Measurements from ENCODE around the gene COL6A1. TPM values are rescaled to one million over a fixed set of nuclear protein-coding genes. Genes with fewer than 3 reads are reported as not detected.
A peak's percentile ranks its signal among the peaks of the same experiment; 100 is the strongest.
"Not testable (repeated sequence)": the region's sequence is repeated elsewhere in the genome, so short reads cannot be mapped to it uniquely, and the experiment has no call there.

The COL6A1 gene
- polyA plus RNA-seq, 1 of the 3 experiments (the other 2 are of a cell fraction) = 107 TPM

DNA sequence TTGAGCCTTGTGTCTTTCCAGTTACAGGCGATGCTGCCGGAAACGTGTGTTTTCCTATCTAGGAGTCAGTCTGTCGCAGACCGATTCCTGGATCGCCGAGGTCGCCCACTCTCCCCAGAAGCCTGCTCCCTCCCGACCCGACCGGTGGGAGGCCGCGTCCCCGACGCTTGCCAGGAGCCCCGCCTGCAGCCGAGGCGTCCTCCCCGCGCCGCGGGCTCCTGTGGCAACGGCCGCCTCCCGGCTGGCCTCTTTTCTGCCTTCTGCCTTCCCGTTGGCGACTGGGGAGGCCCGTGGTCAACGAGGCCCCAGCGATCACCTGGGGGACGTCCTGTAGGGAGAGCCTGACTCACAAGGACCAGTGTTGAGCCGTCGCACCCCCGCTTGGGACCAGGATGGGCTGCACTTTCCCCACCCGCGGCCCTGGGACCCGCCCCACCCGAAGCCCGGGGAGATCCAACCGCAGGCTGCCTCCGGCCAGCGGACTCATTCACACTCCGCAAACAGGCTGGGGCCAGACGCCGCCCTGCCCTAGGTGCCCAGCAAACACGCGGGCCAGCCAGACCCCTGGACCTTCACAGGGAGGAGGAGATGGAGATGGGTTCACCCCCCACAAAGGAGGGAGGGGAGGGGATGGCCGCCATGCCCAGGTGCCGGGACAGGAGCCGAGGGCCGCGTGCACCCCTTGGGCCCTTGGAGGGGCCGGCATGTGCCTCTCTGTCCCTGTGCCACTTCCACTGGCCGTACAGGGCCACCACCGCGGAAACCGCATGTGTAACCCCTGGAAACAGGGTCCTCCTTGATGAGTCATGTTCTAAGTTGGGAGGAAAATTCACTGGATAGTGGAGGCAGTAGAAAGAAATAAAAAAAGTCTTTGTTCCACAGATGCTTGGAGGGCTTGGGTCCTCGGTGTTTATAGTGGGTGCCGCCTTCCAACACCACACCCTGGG lies 7.2 kb upstream of the COL6A1 start:
- CTCF ChIA-PET = interaction anchor here (0.8 to 3.5 kb wide), 15 partner anchors 8 to 418 kb away, joined by 3 to 15 read pairs (median 4); partner anchors contain the start of genes COL6A1 and COL6A2
- Histone ChIP-seq H3K4me1 (ENCODE audit: control insufficient read depth in 1 of 2, insufficient read depth in 2 of 2, low read depth in 1 of 2, low read length in 1 of 2) (peaks cover 23 to 71% of the 10 kb centered on the region in 2 experiments; a peak in 3 of 4 replicates), H3K4me2 (peak overlapping the region; percentile 69; the same call in 1 of the 2 replicates), H3K9ac (peak overlapping the region; percentile 28; the same call in 1 of the 2 replicates), H3K4me3 (ENCODE audit: low read depth in 2 of 2, low read length in 1 of 2) (peak overlapping the region in 1 of 2 experiments; percentile 41; a peak in 2 of 4 replicates), H3K9me2 (no peaks in the 10 kb centered on the region), H3K79me2 (ENCODE audit: insufficient read depth) (no peaks in the 10 kb centered on the region), H3K9me3 (no peaks in the 10 kb centered on the region), H3K36me3 (replicated peaks in 1 of 2; ENCODE audit: control insufficient read depth in 1 of 2, insufficient read depth in 2 of 2, low read length in 1 of 2) (no peaks in the 10 kb centered on the region), H3K27me3 (ENCODE audit: insufficient read depth) (no peaks in the 10 kb centered on the region), H3F3A (replicated peaks; ENCODE audit: insufficient read depth) (peaks cover 8% of the 10 kb centered on the region), H3K27ac (ENCODE audit: low read depth in 2 of 2, low read length in 1 of 2) (peak overlapping the region; percentile 32 to 98; a peak in 3 of 4 replicates), H4K20me1 (ENCODE audit: insufficient read depth) (no peaks in the 10 kb centered on the region), H2AFZ (ENCODE audit: low read depth) (peak overlapping the region; percentile 82; the same call in 1 of the 2 replicates)
- DNase-seq = peak; percentile 75
- POLR2A ChIA-PET = interaction anchor here (0.6 to 1.8 kb wide), 6 partner anchors 98 to 635 kb away, joined by 3 to 10 read pairs (median 4); partner anchors contain the start of gene COL6A2
- 77% methylated on average over 30 of the region's 59 CpGs for WGBS (ENCODE audit: low lambda C conversion rate)
- TF ChIP-seq EP300 (IDR thresholded peaks at IDR 0.05; ENCODE audit: borderline replicate concordance in 1 of 2, low read depth in 1 of 2, low read length in 1 of 2) = no peak
- peak; percentile 40; the same call in 1 of the 2 replicates for TF ChIP-seq FOSL2 (IDR thresholded peaks at IDR 0.05; ENCODE audit: borderline replicate concordance, low read depth)
- no peak for TF ChIP-seq TEAD4 (IDR thresholded peaks at IDR 0.05; ENCODE audit: borderline replicate concordance, insufficient read depth)
- TF ChIP-seq MEF2A (IDR thresholded peaks at IDR 0.05; ENCODE audit: borderline replicate concordance, low read depth) = peak; percentile 76; the same call in 1 of the 2 replicates

DNA sequence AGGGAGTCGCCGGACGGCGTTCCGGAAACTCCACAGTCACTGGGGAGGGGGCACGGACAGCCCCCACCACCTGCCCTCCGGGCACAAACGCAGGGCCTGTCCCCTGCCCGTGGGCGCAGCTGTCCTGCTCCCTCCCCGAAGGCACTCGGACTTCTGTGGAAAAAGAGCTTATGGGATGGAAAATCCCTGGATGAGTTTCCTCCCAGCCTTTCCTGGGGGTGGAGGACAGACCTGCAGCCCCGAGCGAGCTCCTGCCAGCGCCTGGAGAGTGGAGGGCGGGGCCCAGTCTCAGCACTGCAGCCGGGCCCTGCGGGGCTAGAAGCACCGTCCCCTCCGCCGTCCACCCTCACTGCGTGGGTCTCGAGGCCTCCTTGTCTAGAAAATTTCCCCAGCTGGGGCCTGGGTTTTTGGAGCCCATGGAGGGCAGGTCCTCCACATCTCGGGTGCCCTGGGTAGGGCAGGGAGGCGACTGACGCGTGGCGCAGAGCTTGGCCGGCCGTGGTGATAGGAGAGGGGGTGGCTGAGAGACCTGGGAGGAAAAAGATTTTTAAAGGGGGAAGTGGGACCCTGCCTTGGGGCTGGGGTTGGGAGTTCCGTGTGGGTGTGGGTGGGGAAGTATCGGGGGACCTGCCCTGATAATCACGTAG lies 6.4 kb upstream of the COL6A1 start:
- Histone ChIP-seq H3K79me2 (ENCODE audit: insufficient read depth) (no peaks in the 10 kb centered on the region), H3K9me2 (no peaks in the 10 kb centered on the region), H3K9me3 (no peaks in the 10 kb centered on the region), H3K4me1 (ENCODE audit: control insufficient read depth in 1 of 2, insufficient read depth in 2 of 2, low read depth in 1 of 2, low read length in 1 of 2) (peaks cover 23 to 67% of the 10 kb centered on the region in 2 experiments; a peak in 3 of 4 replicates), H2AFZ (ENCODE audit: low read depth) (0 out of 2 replicates have a peak overlapping the region, but pooled peaks have one; percentile 29), H4K20me1 (ENCODE audit: insufficient read depth) (no peaks in the 10 kb centered on the region), H3K27me3 (ENCODE audit: insufficient read depth) (no peaks in the 10 kb centered on the region), H3K36me3 (replicated peaks in 1 of 2; ENCODE audit: control insufficient read depth in 1 of 2, insufficient read depth in 2 of 2, low read length in 1 of 2) (no peaks in the 10 kb centered on the region), H3F3A (replicated peaks; ENCODE audit: insufficient read depth) (peaks cover 8% of the 10 kb centered on the region), H3K9ac (no peak overlapping the region), H3K27ac (ENCODE audit: low read depth in 2 of 2, low read length in 1 of 2) (peak overlapping the region in 1 of 2 experiments; percentile 32; a peak in 2 of 4 replicates), H3K4me3 (ENCODE audit: low read depth in 2 of 2, low read length in 1 of 2) (no peak overlapping the region), H3K4me2 (peak overlapping the region; percentile 47; the same call in 1 of the 2 replicates)
- ChIA-PET POLR2A (no interaction called here), CTCF (interaction anchor here (1.0 kb wide), 1 partner anchor 135 kb away, joined by 4 read pairs; no protein-coding TSS in a partner anchor)
- DNase-seq = no peak
- TF ChIP-seq, protein P1, sequence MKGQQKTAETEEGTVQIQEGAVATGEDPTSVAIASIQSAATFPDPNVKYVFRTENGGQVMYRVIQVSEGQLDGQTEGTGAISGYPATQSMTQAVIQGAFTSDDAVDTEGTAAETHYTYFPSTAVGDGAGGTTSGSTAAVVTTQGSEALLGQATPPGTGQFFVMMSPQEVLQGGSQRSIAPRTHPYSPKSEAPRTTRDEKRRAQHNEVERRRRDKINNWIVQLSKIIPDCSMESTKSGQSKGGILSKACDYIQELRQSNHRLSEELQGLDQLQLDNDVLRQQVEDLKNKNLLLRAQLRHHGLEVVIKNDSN (IDR thresholded peaks at IDR 0.05; ENCODE audit: borderline replicate concordance, low read depth) = no peak
- no peak for TF ChIP-seq FOSL2 (IDR thresholded peaks at IDR 0.05; ENCODE audit: borderline replicate concordance, low read depth)
- TF ChIP-seq, protein P2, sequence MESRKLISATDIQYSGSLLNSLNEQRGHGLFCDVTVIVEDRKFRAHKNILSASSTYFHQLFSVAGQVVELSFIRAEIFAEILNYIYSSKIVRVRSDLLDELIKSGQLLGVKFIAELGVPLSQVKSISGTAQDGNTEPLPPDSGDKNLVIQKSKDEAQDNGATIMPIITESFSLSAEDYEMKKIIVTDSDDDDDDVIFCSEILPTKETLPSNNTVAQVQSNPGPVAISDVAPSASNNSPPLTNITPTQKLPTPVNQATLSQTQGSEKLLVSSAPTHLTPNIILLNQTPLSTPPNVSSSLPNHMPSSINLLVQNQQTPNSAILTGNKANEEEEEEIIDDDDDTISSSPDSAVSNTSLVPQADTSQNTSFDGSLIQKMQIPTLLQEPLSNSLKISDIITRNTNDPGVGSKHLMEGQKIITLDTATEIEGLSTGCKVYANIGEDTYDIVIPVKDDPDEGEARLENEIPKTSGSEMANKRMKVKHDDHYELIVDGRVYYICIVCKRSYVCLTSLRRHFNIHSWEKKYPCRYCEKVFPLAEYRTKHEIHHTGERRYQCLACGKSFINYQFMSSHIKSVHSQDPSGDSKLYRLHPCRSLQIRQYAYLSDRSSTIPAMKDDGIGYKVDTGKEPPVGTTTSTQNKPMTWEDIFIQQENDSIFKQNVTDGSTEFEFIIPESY (IDR thresholded peaks at IDR 0.05; ENCODE audit: borderline replicate concordance, low read depth) = no peak
- no peak for TF ChIP-seq SMC3 (IDR thresholded peaks at IDR 0.05; ENCODE audit: low read depth, low read length)
- no peak for TF ChIP-seq SIN3A (IDR thresholded peaks at IDR 0.05; ENCODE audit: borderline replicate concordance, low read depth, low read length)
- TF ChIP-seq GATA2 (CRISPR knock-in tag; IDR thresholded peaks at IDR 0.05) = no peak
- TF ChIP-seq JUND (IDR thresholded peaks at IDR 0.05) = no peak
- no peak for TF ChIP-seq FOXM1 (IDR thresholded peaks at IDR 0.05; ENCODE audit: low read depth)
- TF ChIP-seq CHD2 (IDR thresholded peaks at IDR 0.05; ENCODE audit: low read length, partially characterized antibody) = no peak
- no peak for TF ChIP-seq MXI1 (IDR thresholded peaks at IDR 0.05; ENCODE audit: low read depth, low read length)
- TF ChIP-seq MEF2A (IDR thresholded peaks at IDR 0.05; ENCODE audit: borderline replicate concordance, low read depth) = no peak
- TF ChIP-seq RAD21 (IDR thresholded peaks at IDR 0.05; ENCODE audit: low read length) = no peak
- WGBS (ENCODE audit: low lambda C conversion rate) = 90% methylated on average over 21 of the region's 33 CpGs

DNA sequence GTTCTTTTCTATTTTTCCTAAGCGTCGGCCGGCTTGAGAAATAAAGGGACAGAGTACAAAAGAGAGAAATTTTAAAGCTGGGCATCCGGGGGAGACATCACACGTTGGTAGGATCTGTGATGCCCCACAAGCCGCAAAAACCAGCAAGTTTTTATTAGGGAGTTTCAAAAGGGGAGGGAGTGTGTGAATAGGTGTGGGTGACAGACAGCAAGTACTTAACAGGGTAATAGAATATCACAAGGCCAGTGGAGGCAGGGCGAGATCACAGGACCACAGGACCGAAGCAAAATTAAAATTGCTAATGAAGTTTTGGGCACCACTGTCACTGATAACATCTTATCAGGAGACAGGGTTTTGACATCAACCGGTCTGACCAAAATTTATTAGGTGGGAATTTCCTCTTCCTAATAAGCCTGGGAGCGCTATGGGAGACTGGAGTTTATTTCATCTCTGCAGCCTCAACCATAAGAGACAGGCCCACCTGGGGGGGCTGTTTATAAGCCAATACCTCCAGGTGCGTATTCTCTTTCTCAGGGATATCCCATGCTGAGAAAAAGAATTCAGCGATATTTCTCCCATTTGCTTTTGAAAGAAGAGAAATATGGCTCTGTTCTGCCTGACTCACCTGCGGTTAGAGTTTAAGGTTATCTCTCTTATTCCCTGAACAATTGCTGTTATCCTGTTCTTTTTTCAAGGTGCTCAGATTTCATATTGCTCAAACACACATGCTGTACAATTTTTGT lies 5.7 kb upstream of the COL6A1 start:
- H3K9me3 ChIP-seq; H3F3A ChIP-seq (replicated peaks; ENCODE audit: insufficient read depth); POLR2A ChIA-PET; H3K4me3 ChIP-seq (ENCODE audit: low read depth in 2 of 2, low read length in 1 of 2); H3K36me3 ChIP-seq (replicated peaks in 1 of 2; ENCODE audit: control insufficient read depth in 1 of 2, insufficient read depth in 2 of 2, low read length in 1 of 2); H4K20me1 ChIP-seq (ENCODE audit: insufficient read depth); DNase-seq; H3K9me2 ChIP-seq; H3K4me2 ChIP-seq; H3K9ac ChIP-seq; H2AFZ ChIP-seq (ENCODE audit: low read depth); H3K79me2 ChIP-seq (ENCODE audit: insufficient read depth); H3K27me3 ChIP-seq (ENCODE audit: insufficient read depth); H3K27ac ChIP-seq (ENCODE audit: low read depth in 2 of 2, low read length in 1 of 2): not testable (repeated sequence)
- WGBS (ENCODE audit: low lambda C conversion rate) = 86% methylated on average over 13 of the region's 13 CpGs
- CTCF ChIA-PET = interaction anchor here (1.0 kb wide), 1 partner anchor 134 kb away, joined by 4 read pairs; no protein-coding TSS in a partner anchor
- peaks cover 23 to 60% of the 10 kb centered on the region in 2 experiments; a peak in 3 of 4 replicates for H3K4me1 ChIP-seq (ENCODE audit: control insufficient read depth in 1 of 2, insufficient read depth in 2 of 2, low read depth in 1 of 2, low read length in 1 of 2)
